NCI-H69 (cell line): ENCODE measurements around the gene CCDC136.

Experiments
- DNase-seq: peaks from one replicate; lab custom pipeline; 2025; lab: John Stamatoyannopoulos, UW

Gene CCDC136

GRCh38 chr7:128777156-128778123 is 14.3 kb upstream of the CCDC136 start:
- DNase-seq, result no peak

GRCh38 chr7:128778946-128779345 is 12.8 kb upstream of the CCDC136 start:
- DNase-seq, result no peak

GRCh38 chr7:128781126-128781525 is 10.6 kb upstream of the CCDC136 start:
- no peak for DNase-seq

- no peak for DNase-seq
Observed at GRCh38 chr7:128781851-128782250, 9.9 kb upstream of the CCDC136 start.

GRCh38 chr7:128783143-128783861 is 8.5 kb upstream of the CCDC136 start:
- DNase-seq, result peak; percentile 85

GRCh38 chr7:128785738-128786137 is 6.0 kb upstream of the CCDC136 start:
- no peak for DNase-seq

- DNase-seq, result no peak
Observed at GRCh38 chr7:128788446-128789412, 3.0 kb upstream of the CCDC136 start.

GRCh38 chr7:128790315-128791041 is 1.3 kb upstream of the CCDC136 start:
- DNase-seq, result no peak

- DNase-seq, result peak; percentile 47
Observed at GRCh38 chr7:128791972-128792327, 182 bp downstream of the CCDC136 start.

GRCh38 chr7:128792471-128793180 is 858 bp downstream of the CCDC136 start:
- DNase-seq, result no peak

GRCh38 chr7:128793181-128793547 is 1.4 kb downstream of the CCDC136 start:
- DNase-seq, result no peak

GRCh38 chr7:128794020-128794419 is 2.3 kb downstream of the CCDC136 start:
- DNase-seq, result peak; percentile 34

GRCh38 chr7:128794436-128794835 is 2.7 kb downstream of the CCDC136 start:
- DNase-seq, result no peak

- no peak for DNase-seq
Observed at GRCh38 chr7:128795129-128795528, 3.4 kb downstream of the CCDC136 start.

GRCh38 chr7:128796327-128796726 is 4.6 kb downstream of the CCDC136 start:
- DNase-seq, result no peak

GRCh38 chr7:128799451-128799850 is 7.7 kb downstream of the CCDC136 start:
- no peak for DNase-seq

GRCh38 chr7:128800567-128800966 is 8.8 kb downstream of the CCDC136 start:
- DNase-seq, result no peak

- no peak for DNase-seq
Observed at GRCh38 chr7:128801003-128801402, 9.2 kb downstream of the CCDC136 start.

- no peak for DNase-seq
Observed at GRCh38 chr7:128801667-128802418, 10.1 kb downstream of the CCDC136 start.

GRCh38 chr7:128804484-128804883 is 12.7 kb downstream of the CCDC136 start:
- DNase-seq, result no peak
